Endothelial cell (in vitro differentiated cells): ENCODE data around the gene IGFBP6. TPM values are rescaled to one million over a fixed set of nuclear protein-coding genes. Genes with fewer than 3 reads are reported as not detected.
"Not testable (repeated sequence)": the region's sequence is repeated elsewhere in the genome, so short reads cannot be mapped to it uniquely, and the experiment has no call there.

Experiments
- DNase-seq: peaks from one replicate; pipeline ENCODE4 v3.0.0; 2021; ENCODE audit warnings: low spot score
- H3K27ac Mint-ChIP-seq: one replicate; pipeline ENCODE4 v1.8.0; 2021; ENCODE audit warnings: mixed read lengths, inconsistent platforms; ENCODE audit not compliant: unreplicated experiment
- H3K27me3 Mint-ChIP-seq: one replicate; pipeline ENCODE4 v1.8.0; 2021; ENCODE audit warnings: mild to moderate bottlenecking, moderate library complexity, mixed read lengths, inconsistent platforms; ENCODE audit not compliant: unreplicated experiment
- H3K36me3 Mint-ChIP-seq: one replicate; pipeline ENCODE4 v1.8.0; 2021; ENCODE audit warnings: mild to moderate bottlenecking, low read depth, mixed read lengths, inconsistent platforms; ENCODE audit not compliant: unreplicated experiment
- H3K4me1 Mint-ChIP-seq: one replicate; pipeline ENCODE4 v1.8.0; 2021; ENCODE audit warnings: mild to moderate bottlenecking, mixed read lengths, inconsistent platforms; ENCODE audit not compliant: unreplicated experiment
- H3K4me3 Mint-ChIP-seq: one replicate; pipeline ENCODE4 v1.8.0; 2021; ENCODE audit warnings: mild to moderate bottlenecking, mixed read lengths, inconsistent platforms; ENCODE audit not compliant: unreplicated experiment
- H3K9me3 Mint-ChIP-seq: one replicate; pipeline ENCODE4 v1.8.0; 2021; ENCODE audit warnings: mixed read lengths, inconsistent platforms; ENCODE audit not compliant: unreplicated experiment
- CTCF ChIP-seq: fragments of 200-600 bp; sonication (generic); IDR thresholded peaks from one replicate; pipeline ENCODE4 v1.5.0; 2021; ENCODE audit warnings: antibody characterized with exemption; ENCODE audit not compliant: unreplicated experiment
- total RNA-seq: library from RNA; stranded (reverse); fragmentation: NEBNext Ultra II Directional; extraction: Animal tissue kit (Norgen Biotek cat#: 25700); gene quantifications from one replicate; pipeline ENCODE4 v1.2.1, GENCODE V29; 2021; ENCODE audit not compliant: unreplicated experiment

IGFBP6 gene
- total RNA-seq, 1 donor from 2014 or later: 21.1 TPM

- Mint-ChIP-seq H3K27ac (no peak overlapping the region), H3K4me1 (peaks cover 30% of the 10 kb centered on the region), H3K4me3 (no peak overlapping the region), H3K36me3 (no peaks in the 10 kb centered on the region), H3K27me3 (no peaks in the 10 kb centered on the region), H3K9me3 (no peaks in the 10 kb centered on the region)
- no peak for DNase-seq
- no peak for TF ChIP-seq CTCF
Observed at GRCh38 chr12:53105256-53105655, 7.8 kb downstream of the IGFBP6 start.

- no peak for TF ChIP-seq CTCF
- peaks cover 30% of the 10 kb centered on the region for H3K4me1 Mint-ChIP-seq
- H3K27ac Mint-ChIP-seq: no peak overlapping the region
- no peaks in the 10 kb centered on the region for H3K36me3 Mint-ChIP-seq
- no peaks in the 10 kb centered on the region for H3K27me3 Mint-ChIP-seq
- no peak overlapping the region for H3K4me3 Mint-ChIP-seq
- DNase-seq: no peak
- H3K9me3 Mint-ChIP-seq: no peaks in the 10 kb centered on the region
Observed at GRCh38 chr12:53105712-53106439, 8.4 kb downstream of the IGFBP6 start.

- H3K36me3 Mint-ChIP-seq: no peaks in the 10 kb centered on the region
- no peaks in the 10 kb centered on the region for H3K27me3 Mint-ChIP-seq
- H3K27ac Mint-ChIP-seq: no peak overlapping the region
- no peaks in the 10 kb centered on the region for H3K9me3 Mint-ChIP-seq
- H3K4me3 Mint-ChIP-seq: no peak overlapping the region
- no peak for TF ChIP-seq CTCF
- DNase-seq: no peak
- H3K4me1 Mint-ChIP-seq: peaks cover 27% of the 10 kb centered on the region
Observed at GRCh38 chr12:53107122-53107521, 9.7 kb downstream of the IGFBP6 start.

- not testable (repeated sequence) for H3K36me3 Mint-ChIP-seq, H3K4me3 Mint-ChIP-seq, H3K27me3 Mint-ChIP-seq, H3K9me3 Mint-ChIP-seq, DNase-seq, H3K27ac Mint-ChIP-seq, H3K4me1 Mint-ChIP-seq
Observed at GRCh38 chr12:53112431-53112830, 15.0 kb downstream of the IGFBP6 start.

GRCh38 chr12:53113136-53113705 is 15.8 kb downstream of the IGFBP6 start:
- no peak overlapping the region for H3K27ac Mint-ChIP-seq
- H3K36me3 Mint-ChIP-seq: no peaks in the 10 kb centered on the region
- H3K4me1 Mint-ChIP-seq: no peaks in the 10 kb centered on the region
- H3K9me3 Mint-ChIP-seq: no peaks in the 10 kb centered on the region
- no peak overlapping the region for H3K4me3 Mint-ChIP-seq
- TF ChIP-seq CTCF: no peak
- DNase-seq: no peak
- peaks cover 4% of the 10 kb centered on the region for H3K27me3 Mint-ChIP-seq
